AG09319 (cell line): ENCODE data around the gene KRTAP10-2.
"Not testable (repeated sequence)": the region's sequence is repeated elsewhere in the genome, so short reads cannot be mapped to it uniquely, and the experiment has no call there.

Experiments
- DNase-seq: peaks from one replicate; pipeline ENCODE4 v3.0.0-alpha.2; 2010; ENCODE audit warnings: low read depth; ENCODE audit errors: extremely low read depth
- CTCF ChIP-seq: IDR thresholded peaks from 2 replicates; pipeline ENCODE4 v1.5.1; 2011; ENCODE audit warnings: low read depth, mild to moderate bottlenecking, inconsistent platforms, low read length, moderate library complexity

The KRTAP10-2 gene

GRCh38 chr21:44579056-44579832, 27.9 kb upstream of the KRTAP10-2 start:
- TF ChIP-seq CTCF, result no peak
- no peak for DNase-seq

- no peak for TF ChIP-seq CTCF
- DNase-seq, result no peak
Observed at GRCh38 chr21:44578371-44579055, 27.2 kb upstream of the KRTAP10-2 start.

GRCh38 chr21:44576025-44576420, 24.7 kb upstream of the KRTAP10-2 start:
- TF ChIP-seq CTCF, result no peak
- no peak for DNase-seq

GRCh38 chr21:44575307-44576024, 24.2 kb upstream of the KRTAP10-2 start:
- no peak for TF ChIP-seq CTCF
- no peak for DNase-seq

GRCh38 chr21:44574457-44575306, 23.4 kb upstream of the KRTAP10-2 start:
- DNase-seq, result no peak
- TF ChIP-seq CTCF, result no peak

- DNase-seq, result not testable (repeated sequence)
Observed at GRCh38 chr21:44573630-44574456, 22.5 kb upstream of the KRTAP10-2 start, which contains the start of gene KRTAP10-4. TSS of gene KRTAP10-4 (plus strand) at chr21:44573729. CDS start at chr21:44573759, 30 bp downstream.
